Heart left ventricle (tissue), 16 donors: Measurements from ENCODE around the gene SLC9A7. TPM values are rescaled to one million over a fixed set of nuclear protein-coding genes. Genes with fewer than 3 reads are reported as not detected.
A peak's percentile ranks its signal among the peaks of the same experiment; 100 is the strongest.

Experiments
- ATAC-seq, 4 donors: fragments of 200-7000 bp; cut with Tn5 transposase; one replicate each; pipeline ENCODE4 v1.9.1; 2020 to 2022; ENCODE audit warnings: moderate library complexity in 4 of 4, mild to moderate bottlenecking in 3 of 4, moderate number of reproducible peaks in 1 of 4
- DNase-seq, 5 donors: peaks; one replicate each; pipeline ENCODE4 v3.0.0-alpha.2; 2020
- H3K27ac ChIP-seq, 12 donors: fragments of 200-600 bp; sonication (generic) in 4 of 12; one replicate each; pipeline versions ENCODE4 v1.5.0 to v1.8.0; 2016 to 2022; ENCODE audit warnings: mild to moderate bottlenecking in 2 of 12
- H3K27me3 ChIP-seq, 9 donors: fragments of 200-600 bp; sonication (generic) in 2 of 9; one replicate each; pipeline versions ENCODE4 v1.5.1 to v1.8.0; 2016 to 2022; ENCODE audit warnings: mild to moderate bottlenecking in 3 of 9
- H3K36me3 ChIP-seq, 9 donors: fragments of 200-600 bp; sonication (generic) in 2 of 9; one replicate each; pipeline versions ENCODE4 v1.5.0 to v1.8.0; 2018 to 2022; ENCODE audit warnings: mild to moderate bottlenecking in 2 of 9
- H3K4me1 ChIP-seq, 12 donors: fragments of 200-600 bp; sonication (generic) in 4 of 12; one replicate each; pipeline versions ENCODE4 v1.5.0 to v1.8.0; 2016 to 2022; ENCODE audit warnings: mild to moderate bottlenecking in 3 of 12
- H3K4me3 ChIP-seq, 12 donors: fragments of 200-600 bp; sonication (generic) in 4 of 12; one replicate each; pipeline versions ENCODE4 v1.5.0 to v1.8.0; 2017 to 2022; ENCODE audit warnings: mild to moderate bottlenecking in 9 of 12, moderate library complexity in 4 of 12
- H3K9me3 ChIP-seq, 12 donors: fragments of 200-600 bp; sonication (generic) in 4 of 12; one replicate each; pipeline versions ENCODE4 v1.5.0 to v1.8.0; 2016 to 2022; ENCODE audit warnings: mild to moderate bottlenecking in 1 of 12
- POLR2A ChIP-seq, 2 donors: fragments of 450-650 bp; IDR thresholded peaks; one replicate each; pipeline ENCODE4 v1.6.1; 2017; ENCODE audit warnings: antibody characterized with exemption in 2 of 2, mild to moderate bottlenecking in 2 of 2, moderate library complexity in 2 of 2
- WGBS, 4 donors: extraction: QIAGEN DNeasy Blood & Tissue Kit in 2 of 4; methylation state at CpG; one replicate each; pipeline versions ENCODE4 v1.1.5 to v1.1.7; 2013 to 2018; 5-methylcytosine and 5-hydroxymethylcytosine counted together
- intact Hi-C, 10 donors: fragments of 100-400 bp; cut with DNase I; formaldehyde crosslinking; loops; one replicate each; pipeline versions ENCODE4 v1.11.1 to v1.14.2; 2022
- polyA plus RNA-seq, 2 donors: library from polyadenylated mRNA; stranded (reverse); fragments of 200-250 nt; gene quantifications; one replicate each; pipeline ENCODE4 v1.2.3, GENCODE V29; 2013
- total RNA-seq, 9 donors: library from RNA; depleted of rRNA in 2 of 9; stranded (reverse); fragments of >200 nt in 2 of 9; fragmentation: NEBNext Ultra II Directional in 3 of 9; extraction: Animal tissue kit (Norgen Biotek cat#: 25700) in 3 of 9; gene quantifications; one replicate each; pipeline versions ENCODE4 v1.1.0 to v1.2.4, GENCODE V29; 2016 to 2023
- TF ChIP-seq, protein P1 (sequence below), 12 donors: fragments of 200-600 bp; sonication (generic) in 4 of 12; IDR thresholded peaks; one replicate each; pipeline versions ENCODE4 v1.5.0 to v1.8.0; 2018 to 2022; ENCODE audit warnings: antibody characterized with exemption in 12 of 12, mild to moderate bottlenecking in 5 of 12
- donor health status: ischemic (EF 13 %, LVEDD 7.1; RV severe dilation, severe dysfunction).
- donor health status: healthy with polysubstance abuse.
- donor health status: DM: no; HTN: yes; CAD: no.
- donor health status: DM: no; HTN: no; CAD: no.
- donor health status: ischemic (EF 25% LVEDD 6.9; RV normal size, moderate dysfunction).
- donor health status: ischemic (EF 25% LVEDD 5.7; RV mildly dilated, moderate dysfunction).
- donor health status: healthy.
- donor health status: DM: yes; HTN: yes; CAD: no.
- donor health status: ischemic (EF 35%, LVEDD 5.7; RV mildly dilated, moderate dysfunction).
- donor health status: nonischemic (EF 11% LVEDD 7.7; RV severe dilation, severe dysfunction).
- donor health status: DM: yes; HTN: yes; CAD: no.
- donor health status: PGD.
- donor health status: ischemic (EF 29% LVEDD 5.4; RV normal size, mild dysfunction).
- donor health status: nonischemic (EF 23%, LVEDD 6.1; RV moderate dilation, normal function).

Gene SLC9A7
- total and polyA plus RNA-seq, 11 donors: 0.46 to 8.6 (median 2.3) TPM

DNA sequence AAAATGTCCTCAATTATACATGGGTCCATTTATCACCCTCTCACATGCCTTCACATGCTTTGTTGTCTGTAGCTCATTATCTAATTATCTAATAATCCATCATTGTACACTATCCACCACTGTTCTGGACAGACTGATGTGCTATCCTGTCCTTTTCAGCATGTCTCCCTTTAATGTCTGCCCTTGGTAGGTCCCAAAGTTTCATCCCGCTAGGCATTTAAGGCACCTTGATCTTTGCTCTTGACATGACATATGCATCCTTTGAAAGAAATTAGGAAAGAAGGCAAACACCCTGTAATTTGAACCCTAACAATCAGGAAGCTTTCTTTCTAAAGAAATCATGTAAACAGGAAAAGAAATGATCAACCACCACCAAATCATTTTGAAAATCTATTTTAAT is 179.7 kb downstream of the SLC9A7 start:
- intact Hi-C loops: no loop called here
- H3K4me1 ChIP-seq: peaks cover 0 to 43% (median 20%) of the 10 kb centered on the region in 12 donors
- H3K27me3 ChIP-seq: no peaks in the 10 kb centered on the region
- H3K9me3 ChIP-seq: no peaks in the 10 kb centered on the region
- no peak overlapping the region for H3K4me3 ChIP-seq
- TF ChIP-seq, protein P1, sequence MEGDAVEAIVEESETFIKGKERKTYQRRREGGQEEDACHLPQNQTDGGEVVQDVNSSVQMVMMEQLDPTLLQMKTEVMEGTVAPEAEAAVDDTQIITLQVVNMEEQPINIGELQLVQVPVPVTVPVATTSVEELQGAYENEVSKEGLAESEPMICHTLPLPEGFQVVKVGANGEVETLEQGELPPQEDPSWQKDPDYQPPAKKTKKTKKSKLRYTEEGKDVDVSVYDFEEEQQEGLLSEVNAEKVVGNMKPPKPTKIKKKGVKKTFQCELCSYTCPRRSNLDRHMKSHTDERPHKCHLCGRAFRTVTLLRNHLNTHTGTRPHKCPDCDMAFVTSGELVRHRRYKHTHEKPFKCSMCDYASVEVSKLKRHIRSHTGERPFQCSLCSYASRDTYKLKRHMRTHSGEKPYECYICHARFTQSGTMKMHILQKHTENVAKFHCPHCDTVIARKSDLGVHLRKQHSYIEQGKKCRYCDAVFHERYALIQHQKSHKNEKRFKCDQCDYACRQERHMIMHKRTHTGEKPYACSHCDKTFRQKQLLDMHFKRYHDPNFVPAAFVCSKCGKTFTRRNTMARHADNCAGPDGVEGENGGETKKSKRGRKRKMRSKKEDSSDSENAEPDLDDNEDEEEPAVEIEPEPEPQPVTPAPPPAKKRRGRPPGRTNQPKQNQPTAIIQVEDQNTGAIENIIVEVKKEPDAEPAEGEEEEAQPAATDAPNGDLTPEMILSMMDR (IDR thresholded peaks at IDR 0.05): no peak
- no peak for TF ChIP-seq POLR2A (IDR thresholded peaks at IDR 0.05)
- DNase-seq: no peak
- ATAC-seq: no peak
- no peaks in the 10 kb centered on the region for H3K36me3 ChIP-seq
- WGBS, 4 donors: 94 to 96% (median 95%) methylated on average over 1 of the region's 1 CpG
- H3K27ac ChIP-seq: no peak overlapping the region

DNA sequence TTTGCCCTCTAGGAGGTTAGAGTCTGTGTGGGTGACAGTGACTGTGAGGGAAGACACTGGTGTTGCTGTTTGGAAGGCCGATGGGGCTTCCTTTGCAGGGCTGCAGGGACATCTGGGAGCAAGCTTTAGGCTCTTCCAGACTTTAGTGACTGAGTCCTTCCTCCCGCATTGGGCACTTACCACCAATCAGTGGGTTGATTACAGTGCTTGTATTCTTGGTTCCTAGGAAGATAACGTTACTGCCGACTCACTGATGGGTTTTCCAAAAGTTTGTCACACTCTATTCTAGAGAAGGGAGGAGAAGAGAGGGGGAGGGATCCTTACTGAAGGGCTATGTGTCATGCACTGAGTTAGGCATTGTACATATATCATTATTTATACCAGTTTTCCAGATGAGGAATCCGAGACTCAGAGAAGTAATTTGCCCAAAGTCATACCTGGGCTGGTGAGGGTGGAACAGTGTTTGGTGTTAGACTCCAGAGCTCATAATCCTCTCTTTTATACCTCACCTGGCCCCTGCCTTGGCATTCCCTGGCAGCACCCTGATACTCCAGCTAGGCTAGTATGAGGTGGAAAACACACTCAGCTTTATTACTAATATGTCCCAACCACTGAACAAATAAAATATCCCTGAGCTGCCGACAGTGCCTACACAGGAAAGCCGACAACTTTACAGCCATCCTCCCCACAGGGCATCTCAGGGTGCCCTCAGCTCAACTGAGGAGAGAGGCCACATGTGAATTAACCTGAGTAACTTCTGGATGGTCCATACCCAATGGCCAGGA is 181.5 kb downstream of the SLC9A7 start:
- DNase-seq (no peak), ATAC-seq (peak in 3 of 4 donors; percentile 33 to 35 (median 34))
- 35 to 54% (median 47%) methylated on average over 7 of the region's 7 CpGs for WGBS, 4 donors
- Histone ChIP-seq H3K4me3 (peak overlapping the region in 10 of 12 donors; percentile 9 to 89 (median 68)), H3K9me3 (no peaks in the 10 kb centered on the region), H3K27ac (peak overlapping the region; percentile 32 to 85 (median 80)), H3K36me3 (no peaks in the 10 kb centered on the region), H3K4me1 (peaks cover 0 to 29% (median 10%) of the 10 kb centered on the region in 12 donors), H3K27me3 (no peaks in the 10 kb centered on the region)
- TF ChIP-seq, protein P1 (IDR thresholded peaks at IDR 0.05): no peak
- TF ChIP-seq POLR2A (IDR thresholded peaks at IDR 0.05): no peak
- intact Hi-C loops: no loop called here

DNA sequence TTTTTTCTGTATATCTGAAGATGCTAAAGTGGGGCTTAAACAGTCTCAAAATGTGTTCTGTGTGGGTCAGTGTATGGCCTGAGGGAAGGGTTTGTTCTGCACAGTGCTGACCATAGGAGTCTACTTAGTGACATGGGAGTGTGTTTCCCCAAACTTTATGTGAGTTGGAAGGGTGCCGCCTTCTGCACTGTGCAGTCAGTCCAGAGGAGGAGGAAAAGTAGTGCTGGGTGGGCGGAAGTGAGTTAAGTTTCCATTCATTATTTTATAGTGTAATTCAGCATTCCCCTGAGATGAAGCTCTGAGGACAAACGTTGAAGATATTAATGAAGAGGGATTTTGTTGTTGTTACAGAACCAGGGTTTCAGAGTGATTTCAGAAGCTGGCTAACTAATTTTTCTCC is 182.5 kb downstream of the SLC9A7 start:
- TF ChIP-seq, protein P1 (IDR thresholded peaks at IDR 0.05): peak in 2 of 12 donors; percentile 0 to 14
- TF ChIP-seq POLR2A (IDR thresholded peaks at IDR 0.05): no peak
- ATAC-seq (peak in 3 of 4 donors; percentile 21 to 59 (median 27)), DNase-seq (peak in 4 of 5 donors; percentile 36 to 48 (median 46))
- whole genome bisulfite sequencing, 4 donors: 28 to 54% (median 34%) methylated on average over 3 of the region's 3 CpGs
- peak overlapping the region in 11 of 12 donors; percentile 10 to 89 (median 67) for H3K4me3 ChIP-seq
- H3K36me3 ChIP-seq: no peaks in the 10 kb centered on the region
- no peaks in the 10 kb centered on the region for H3K27me3 ChIP-seq
- no peaks in the 10 kb centered on the region for H3K9me3 ChIP-seq
- peaks cover 0 to 23% (median 7%) of the 10 kb centered on the region in 12 donors for H3K4me1 ChIP-seq
- H3K27ac ChIP-seq: peak overlapping the region in 11 of 12 donors; percentile 32 to 85 (median 81)
- intact Hi-C loops: loop anchor here in 1 of 10 donors (1.0 kb wide), 1 partner anchor 66 kb away; no protein-coding TSS in a partner anchor

DNA sequence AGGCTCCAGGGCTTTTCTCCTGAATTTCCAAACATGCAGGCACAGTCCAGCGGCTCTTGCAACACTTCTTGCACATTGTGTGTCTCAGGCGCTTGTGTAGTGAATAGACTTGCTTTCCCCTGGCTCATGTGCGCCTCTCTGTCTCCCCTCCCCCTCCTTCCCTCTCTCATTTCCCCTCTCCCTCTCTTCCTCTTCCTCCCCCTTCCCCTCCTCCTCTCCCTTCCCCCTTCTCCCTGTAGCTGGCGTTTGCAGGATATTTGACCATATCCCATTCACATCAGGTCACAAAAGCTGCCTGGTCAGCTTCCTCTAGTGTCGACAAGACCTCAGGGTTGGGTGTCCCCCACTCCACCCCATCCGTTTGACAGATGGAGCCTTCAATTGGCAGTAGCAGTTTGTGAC is 182.9 kb downstream of the SLC9A7 start:
- no peaks in the 10 kb centered on the region for H3K9me3 ChIP-seq
- intact Hi-C loops: loop anchor here in 3 of 10 donors (1.0 to 2.0 kb wide), 3 partner anchors 53 to 67 kb away; no protein-coding TSS in a partner anchor
- peak overlapping the region in 11 of 12 donors; percentile 42 to 89 (median 67) for H3K4me3 ChIP-seq
- H3K27ac ChIP-seq: peak overlapping the region; percentile 70 to 85 (median 81)
- 4 to 32% (median 16%) methylated on average over 6 of the region's 6 CpGs for WGBS, 4 donors
- ATAC-seq (peak; percentile 8 to 41 (median 21)), DNase-seq (peak in 4 of 5 donors; percentile 34 to 49 (median 42))
- H3K4me1 ChIP-seq: peaks cover 0 to 23% (median 7%) of the 10 kb centered on the region in 12 donors
- TF ChIP-seq POLR2A (IDR thresholded peaks at IDR 0.05): no peak
- TF ChIP-seq, protein P1 (IDR thresholded peaks at IDR 0.05): no peak
- no peaks in the 10 kb centered on the region for H3K36me3 ChIP-seq
- no peaks in the 10 kb centered on the region for H3K27me3 ChIP-seq
